Testis (tissue), 3 donors: ENCODE results near the gene TMC3. TPM values are rescaled to one million over a fixed set of nuclear protein-coding genes. Genes with fewer than 3 reads are reported as not detected.

Source experiments
- DNase-seq: peaks from one replicate; pipeline ENCODE4 v3.0.0-alpha.2; 2019
- H3K27ac ChIP-seq, 2 donors: fragments of 200-600 bp; sonication (generic); one replicate each; pipeline ENCODE4 v1.5.1; 2019
- H3K27me3 ChIP-seq: fragments of 200-600 bp; sonication (generic); one replicate; pipeline ENCODE4 v1.5.1; 2019
- H3K36me3 ChIP-seq: fragments of 200-600 bp; sonication (generic); one replicate; pipeline ENCODE4 v1.5.1; 2017; ENCODE audit warnings: low read depth; ENCODE audit errors: missing control alignments
- H3K4me1 ChIP-seq: fragments of 200-600 bp; sonication (generic); one replicate; pipeline ENCODE4 v1.5.1; 2019
- H3K4me3 ChIP-seq, 2 donors: fragments of 200-600 bp; sonication (generic); one replicate each; pipeline ENCODE4 v1.5.1; 2017 to 2019
- H3K9me3 ChIP-seq: fragments of 200-600 bp; sonication (generic); one replicate; pipeline ENCODE4 v1.5.1; 2017
- CTCF ChIP-seq, 3 experiments: fragments of 450-650 bp in 2 of 3; fragments of 200-600 bp in 1 of 3; sonication (generic) in 1 of 3; IDR thresholded peaks; one replicate each; pipeline ENCODE4 v1.5.1; 2016 to 2019; ENCODE audit warnings: antibody characterized with exemption in 3 of 3, mild to moderate bottlenecking in 2 of 3, moderate library complexity in 1 of 3
- POLR2A ChIP-seq: fragments of 450-650 bp; IDR thresholded peaks from one replicate; pipeline ENCODE4 v1.6.1; 2017; ENCODE audit warnings: antibody characterized with exemption, mild to moderate bottlenecking, moderate library complexity
- WGBS, 2 donors: methylation state at CpG; one replicate each; pipeline ENCODE4 v1.1.5; 2018; 5-methylcytosine and 5-hydroxymethylcytosine counted together
- intact Hi-C: fragments of 100-400 bp; cut with DNase I; formaldehyde crosslinking; loops from one replicate; pipeline ENCODE4 v1.15.1; 2023; ENCODE audit warnings: low total_unique reads
- polyA plus RNA-seq: library from polyadenylated mRNA; stranded (reverse); fragments of 350-450 nt; fragmentation: Illumina TruSeq; extraction: RNeasy Lipid Tissue Mini Kit (QIAGEN cat#74804); gene quantifications from one replicate; pipeline ENCODE4 v1.2.3, GENCODE V29; 2014; ENCODE audit warnings: low read depth, low replicate concordance; ENCODE audit not compliant: insufficient read depth
- total RNA-seq, 2 donors: library from RNA; depleted of rRNA; stranded (reverse); fragments of >200 nt; gene quantifications; one replicate each; pipeline ENCODE4 v1.2.3, GENCODE V29; 2016

The TMC3 gene
- total and polyA plus RNA-seq, 3 donors from 2014 or later = 0.16 to 0.31 (median 0.26) TPM

GRCh38 chr15:81407176-81407575 is 33.2 kb upstream of the TMC3 start:
- H3K9me3 ChIP-seq = no peaks in the 10 kb centered on the region
- 34 to 46% methylated on average over 1 of the region's 1 CpG for WGBS, 2 donors

GRCh38 chr15:81400640-81401236 is 26.7 kb upstream of the TMC3 start:
- no peak for DNase-seq

More at GRCh38 chr15:81407176-81407575, 33.2 kb upstream of the TMC3 start:
- Histone ChIP-seq H3K36me3 (no peaks in the 10 kb centered on the region), H3K27ac (no peak overlapping the region), H3K4me3 (no peak overlapping the region), H3K27me3 (no peaks in the 10 kb centered on the region), H3K4me1 (peaks cover 14% of the 10 kb centered on the region)
- intact Hi-C loops = no loop called here
- TF ChIP-seq POLR2A (no peak), CTCF (IDR thresholded peaks at IDR 0.05) (no peak)
- no peak for DNase-seq

GRCh38 chr15:81398910-81399551 is 25.0 kb upstream of the TMC3 start:
- no peak for DNase-seq
- no peak for TF ChIP-seq POLR2A
- no peak for TF ChIP-seq CTCF (IDR thresholded peaks at IDR 0.05)
- Histone ChIP-seq H3K9me3 (no peaks in the 10 kb centered on the region), H3K4me3 (no peak overlapping the region), H3K4me1 (no peaks in the 10 kb centered on the region), H3K36me3 (no peaks in the 10 kb centered on the region), H3K27ac (no peak overlapping the region), H3K27me3 (no peaks in the 10 kb centered on the region)
- 81 to 91% methylated on average over 5 of the region's 5 CpGs for WGBS, 2 donors
- intact Hi-C loops = no loop called here

More at GRCh38 chr15:81400640-81401236, 26.7 kb upstream of the TMC3 start:
- WGBS, 2 donors = 37 to 53% methylated on average over 6 of the region's 6 CpGs
- Histone ChIP-seq H3K9me3 (no peaks in the 10 kb centered on the region), H3K27me3 (no peaks in the 10 kb centered on the region), H3K4me3 (no peak overlapping the region), H3K27ac (no peak overlapping the region), H3K4me1 (no peaks in the 10 kb centered on the region), H3K36me3 (no peaks in the 10 kb centered on the region)
- TF ChIP-seq CTCF (IDR thresholded peaks at IDR 0.05) (peak; percentile 78 to 90 (median 80)), POLR2A (no peak)
- intact Hi-C loops = loop anchor here (5.0 kb wide), 1 partner anchor 128 kb away; no protein-coding TSS in a partner anchor

DNA sequence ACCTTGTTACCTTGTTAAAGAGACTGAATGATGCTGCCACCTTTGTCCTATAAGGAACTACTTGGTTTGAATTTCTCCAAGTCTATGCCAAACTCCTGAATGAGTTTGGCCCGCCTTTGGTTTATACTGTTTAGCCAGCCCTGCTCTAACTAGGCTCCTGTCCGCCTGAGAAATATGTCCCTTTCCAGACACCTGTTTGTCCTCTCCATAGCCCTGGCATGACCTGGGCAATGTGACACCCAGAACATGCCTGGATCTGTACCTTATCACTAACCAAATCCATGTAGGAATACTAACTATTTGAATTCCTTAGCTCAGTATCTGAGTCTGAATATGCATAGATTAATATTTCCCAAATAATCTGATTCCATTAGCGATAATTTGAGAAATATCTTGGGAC is 24.4 kb upstream of the TMC3 start:
- 97 to 99% methylated on average over 3 of the region's 3 CpGs for WGBS, 2 donors
- TF ChIP-seq POLR2A = no peak
- no peak for TF ChIP-seq CTCF (IDR thresholded peaks at IDR 0.05)
- intact Hi-C loops = no loop called here
- Histone ChIP-seq H3K27me3 (no peaks in the 10 kb centered on the region), H3K27ac (no peak overlapping the region), H3K4me1 (no peaks in the 10 kb centered on the region), H3K36me3 (no peaks in the 10 kb centered on the region), H3K9me3 (no peaks in the 10 kb centered on the region), H3K4me3 (no peak overlapping the region)
- no peak for DNase-seq

GRCh38 chr15:81394603-81395002 is 20.6 kb upstream of the TMC3 start:
- intact Hi-C loops = no loop called here
- no peak for TF ChIP-seq CTCF (IDR thresholded peaks at IDR 0.05)
- TF ChIP-seq POLR2A = no peak
- DNase-seq = no peak

More at GRCh38 chr15:81394603-81395002, 20.6 kb upstream of the TMC3 start:
- Histone ChIP-seq H3K27ac (no peak overlapping the region), H3K4me1 (no peaks in the 10 kb centered on the region), H3K36me3 (no peaks in the 10 kb centered on the region), H3K4me3 (no peak overlapping the region), H3K9me3 (no peaks in the 10 kb centered on the region), H3K27me3 (no peaks in the 10 kb centered on the region)
